GM04504 (cell line): ENCODE data around the gene HBA2.
"Not testable (repeated sequence)": the region's sequence is repeated elsewhere in the genome, so short reads cannot be mapped to it uniquely, and the experiment has no call there.

Experiments used
- DNase-seq: peaks from one replicate; pipeline ENCODE4 v3.0.0-alpha.2; 2012; ENCODE audit warnings: low read depth

Gene HBA2

DNA sequence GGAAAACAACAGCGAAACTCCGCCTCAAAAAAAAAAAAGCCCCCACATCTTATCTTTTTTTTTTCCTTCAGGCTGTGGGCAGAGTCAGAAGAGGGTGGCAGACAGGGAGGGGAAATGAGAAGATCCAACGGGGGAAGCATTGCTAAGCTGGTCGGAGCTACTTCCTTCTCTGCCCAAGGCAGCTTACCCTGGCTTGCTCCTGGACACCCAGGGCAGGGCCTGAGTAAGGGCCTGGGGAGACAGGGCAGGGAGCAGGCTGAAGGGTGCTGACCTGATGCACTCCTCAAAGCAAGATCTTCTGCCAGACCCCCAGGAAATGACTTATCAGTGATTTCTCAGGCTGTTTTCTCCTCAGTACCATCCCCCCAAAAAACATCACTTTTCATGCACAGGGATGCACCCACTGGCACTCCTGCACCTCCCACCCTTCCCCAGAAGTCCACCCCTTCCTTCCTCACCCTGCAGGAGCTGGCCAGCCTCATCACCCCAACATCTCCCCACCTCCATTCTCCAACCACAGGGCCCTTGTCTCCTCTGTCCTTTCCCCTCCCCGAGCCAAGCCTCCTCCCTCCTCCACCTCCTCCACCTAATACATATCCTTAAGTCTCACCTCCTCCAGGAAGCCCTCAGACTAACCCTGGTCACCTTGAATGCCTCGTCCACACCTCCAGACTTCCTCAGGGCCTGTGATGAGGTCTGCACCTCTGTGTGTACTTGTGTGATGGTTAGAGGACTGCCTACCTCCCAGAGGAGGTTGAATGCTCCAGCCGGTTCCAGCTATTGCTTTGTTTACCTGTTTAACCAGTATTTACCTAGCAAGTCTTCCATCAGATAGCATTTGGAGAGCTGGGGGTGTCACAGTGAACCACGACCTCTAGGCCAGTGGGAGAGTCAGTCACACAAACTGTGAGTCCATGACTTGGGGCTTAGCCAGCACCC is 2.6 kb downstream of the HBA2 start:
- DNase-seq = no peak

DNA sequence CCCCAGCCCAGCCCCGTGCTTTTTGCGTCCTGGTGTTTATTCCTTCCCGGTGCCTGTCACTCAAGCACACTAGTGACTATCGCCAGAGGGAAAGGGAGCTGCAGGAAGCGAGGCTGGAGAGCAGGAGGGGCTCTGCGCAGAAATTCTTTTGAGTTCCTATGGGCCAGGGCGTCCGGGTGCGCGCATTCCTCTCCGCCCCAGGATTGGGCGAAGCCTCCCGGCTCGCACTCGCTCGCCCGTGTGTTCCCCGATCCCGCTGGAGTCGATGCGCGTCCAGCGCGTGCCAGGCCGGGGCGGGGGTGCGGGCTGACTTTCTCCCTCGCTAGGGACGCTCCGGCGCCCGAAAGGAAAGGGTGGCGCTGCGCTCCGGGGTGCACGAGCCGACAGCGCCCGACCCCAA is 3.3 kb downstream of the HBA2 start:
- DNase-seq = not testable (repeated sequence)

DNA sequence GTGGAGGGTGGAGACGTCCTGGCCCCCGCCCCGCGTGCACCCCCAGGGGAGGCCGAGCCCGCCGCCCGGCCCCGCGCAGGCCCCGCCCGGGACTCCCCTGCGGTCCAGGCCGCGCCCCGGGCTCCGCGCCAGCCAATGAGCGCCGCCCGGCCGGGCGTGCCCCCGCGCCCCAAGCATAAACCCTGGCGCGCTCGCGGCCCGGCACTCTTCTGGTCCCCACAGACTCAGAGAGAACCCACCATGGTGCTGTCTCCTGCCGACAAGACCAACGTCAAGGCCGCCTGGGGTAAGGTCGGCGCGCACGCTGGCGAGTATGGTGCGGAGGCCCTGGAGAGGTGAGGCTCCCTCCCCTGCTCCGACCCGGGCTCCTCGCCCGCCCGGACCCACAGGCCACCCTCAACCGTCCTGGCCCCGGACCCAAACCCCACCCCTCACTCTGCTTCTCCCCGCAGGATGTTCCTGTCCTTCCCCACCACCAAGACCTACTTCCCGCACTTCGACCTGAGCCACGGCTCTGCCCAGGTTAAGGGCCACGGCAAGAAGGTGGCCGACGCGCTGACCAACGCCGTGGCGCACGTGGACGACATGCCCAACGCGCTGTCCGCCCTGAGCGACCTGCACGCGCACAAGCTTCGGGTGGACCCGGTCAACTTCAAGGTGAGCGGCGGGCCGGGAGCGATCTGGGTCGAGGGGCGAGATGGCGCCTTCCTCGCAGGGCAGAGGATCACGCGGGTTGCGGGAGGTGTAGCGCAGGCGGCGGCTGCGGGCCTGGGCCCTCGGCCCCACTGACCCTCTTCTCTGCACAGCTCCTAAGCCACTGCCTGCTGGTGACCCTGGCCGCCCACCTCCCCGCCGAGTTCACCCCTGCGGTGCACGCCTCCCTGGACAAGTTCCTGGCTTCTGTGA is 4.1 kb downstream of the HBA2 start, which contains the start of gene HBA1:
Gene HBA1 (plus strand): TSS at position 204 of the 906 bp plus-strand sequence. CDS start 37 bp downstream, at position 241.
- DNase-seq = not testable (repeated sequence)

- no peak for DNase-seq
These were observed 4.7 kb downstream of the HBA2 start for GRCh38 chr16:177394-177822.

- DNase-seq = no peak
These were observed 5.4 kb downstream of the HBA2 start for GRCh38 chr16:177981-178667.

DNA sequence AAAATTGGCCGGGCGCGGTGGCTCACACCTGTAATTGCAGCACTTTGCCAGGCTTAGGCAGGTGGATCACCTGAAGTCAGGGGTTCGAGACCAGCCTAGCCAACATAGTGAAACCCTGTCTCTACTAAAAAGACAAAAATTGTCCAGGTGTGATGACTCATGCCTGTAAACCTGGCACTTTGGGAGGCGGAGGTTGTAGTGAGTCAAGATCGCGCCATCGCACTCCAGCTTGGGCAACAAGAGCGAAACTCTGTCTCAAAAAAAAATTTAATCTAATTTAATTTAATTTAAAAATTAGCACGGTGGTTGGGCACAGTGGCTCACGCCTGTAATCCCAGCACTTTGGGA is 6.0 kb downstream of the HBA2 start:
- no peak for DNase-seq

GRCh38 chr16:179211-180092 is 6.8 kb downstream of the HBA2 start:
- no peak for DNase-seq

GRCh38 chr16:180101-180675 is 7.5 kb downstream of the HBA2 start, which contains the start of gene HBQ1:
Gene HBQ1 (plus strand): TSS chr16:180459. CDS start chr16:180487, 28 bp downstream.
- DNase-seq = no peak

GRCh38 chr16:180681-181564 is 8.2 kb downstream of the HBA2 start:
- DNase-seq = peak; percentile 13

- no peak for DNase-seq
These were observed 8.9 kb downstream of the HBA2 start for GRCh38 chr16:181565-182021.

DNA sequence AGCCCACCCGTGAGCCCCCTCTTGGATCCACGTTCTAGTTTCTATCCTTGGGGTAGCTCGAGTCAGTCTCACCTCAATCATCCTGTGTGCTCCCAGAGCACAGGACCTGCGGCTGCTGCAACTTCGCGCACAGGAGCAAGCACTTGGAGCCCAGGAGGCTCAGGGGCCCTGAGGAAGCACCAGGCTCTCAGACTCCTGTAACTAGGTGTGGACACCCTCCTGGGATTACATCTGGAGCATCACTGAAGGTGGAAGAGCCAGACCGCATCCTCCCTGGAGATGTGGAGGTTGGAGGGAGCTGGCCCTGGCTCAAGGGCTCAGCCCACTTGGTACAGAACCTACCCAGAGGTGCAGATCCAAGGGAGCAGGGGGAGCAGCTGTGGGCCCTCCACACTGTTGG is 10.3 kb downstream of the HBA2 start:
- no peak for DNase-seq

DNA sequence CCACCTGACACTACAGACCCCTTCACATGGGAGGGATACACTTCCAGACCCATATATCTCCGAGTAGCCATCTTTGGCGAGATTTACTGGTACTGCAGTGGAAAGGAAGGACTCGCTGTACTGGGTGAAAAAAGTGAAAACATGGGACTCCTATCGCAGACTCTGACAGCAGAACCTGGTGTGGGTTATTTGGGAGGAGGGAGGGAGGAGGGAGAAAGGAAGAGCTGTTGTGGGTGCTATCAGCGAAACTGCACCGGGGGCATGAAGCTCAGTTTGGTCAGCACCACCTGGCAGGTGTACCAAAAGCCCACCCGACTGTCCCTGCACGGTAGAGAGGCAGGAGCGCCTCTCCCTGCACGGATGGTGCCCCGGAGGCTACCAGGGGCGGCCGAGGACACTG is 12.5 kb downstream of the HBA2 start:
- no peak for DNase-seq

DNA sequence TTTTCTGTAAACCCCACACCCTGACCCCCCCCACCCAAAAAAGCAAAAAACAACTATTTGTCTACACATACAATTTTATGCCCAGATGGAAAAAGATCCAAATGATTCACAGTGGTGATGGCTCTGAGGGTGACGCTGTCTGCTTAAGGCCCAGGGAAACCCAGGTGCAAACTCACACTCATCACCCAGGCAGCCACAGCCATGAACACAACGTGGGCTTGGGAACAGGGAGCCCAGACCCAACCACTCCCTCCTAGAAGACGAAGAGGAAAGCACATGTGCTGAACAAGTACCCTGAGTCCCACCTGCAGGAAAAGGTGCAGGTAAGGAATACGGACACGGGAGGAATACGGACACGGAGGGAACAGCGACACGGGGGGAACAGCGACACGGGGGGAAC is 13.0 kb downstream of the HBA2 start:
- no peak for DNase-seq

DNA sequence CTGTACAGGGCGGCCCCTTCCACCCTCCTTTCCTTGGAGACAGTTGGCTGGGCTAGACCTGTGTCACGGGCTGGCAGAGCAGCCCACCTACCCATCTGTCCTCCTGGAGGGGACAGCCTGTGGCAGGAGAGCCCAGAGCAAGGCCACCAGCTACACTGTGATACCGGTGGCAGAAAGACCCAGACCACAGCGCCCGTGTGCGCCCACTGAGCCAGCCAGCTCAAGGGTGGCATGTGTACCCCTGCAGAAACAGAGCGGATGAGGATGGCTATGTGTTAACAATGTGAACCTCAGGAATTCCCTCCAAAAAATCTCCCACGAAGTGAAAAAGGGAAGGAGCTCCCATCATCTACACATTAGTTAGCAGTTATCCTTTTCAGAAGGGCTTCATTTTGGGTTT is 14.7 kb downstream of the HBA2 start:
- DNase-seq = no peak

- DNase-seq = no peak
These were observed 16.0 kb downstream of the HBA2 start for GRCh38 chr16:188674-189073.

GRCh38 chr16:189604-190186 is 17.0 kb downstream of the HBA2 start:
- no peak for DNase-seq

DNA sequence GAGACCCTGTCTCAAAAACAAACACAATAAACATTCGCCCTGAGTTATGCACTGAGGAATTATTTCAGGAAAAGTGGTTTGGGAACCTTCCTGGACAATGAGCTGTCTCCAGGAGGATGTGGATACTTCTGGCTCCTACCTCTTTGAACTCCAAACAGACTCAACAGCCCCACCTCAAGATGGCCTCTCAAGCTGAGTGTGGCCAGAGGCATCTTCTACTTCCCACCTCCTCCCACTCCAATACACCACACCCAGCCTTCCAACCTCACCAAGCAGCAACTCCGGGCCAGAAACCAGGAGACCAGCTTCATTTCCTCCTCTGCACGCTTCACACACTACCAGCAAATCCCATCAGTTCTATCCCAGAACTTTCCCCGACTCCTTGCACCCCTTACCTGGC is 19.2 kb downstream of the HBA2 start:
- no peak for DNase-seq

DNA sequence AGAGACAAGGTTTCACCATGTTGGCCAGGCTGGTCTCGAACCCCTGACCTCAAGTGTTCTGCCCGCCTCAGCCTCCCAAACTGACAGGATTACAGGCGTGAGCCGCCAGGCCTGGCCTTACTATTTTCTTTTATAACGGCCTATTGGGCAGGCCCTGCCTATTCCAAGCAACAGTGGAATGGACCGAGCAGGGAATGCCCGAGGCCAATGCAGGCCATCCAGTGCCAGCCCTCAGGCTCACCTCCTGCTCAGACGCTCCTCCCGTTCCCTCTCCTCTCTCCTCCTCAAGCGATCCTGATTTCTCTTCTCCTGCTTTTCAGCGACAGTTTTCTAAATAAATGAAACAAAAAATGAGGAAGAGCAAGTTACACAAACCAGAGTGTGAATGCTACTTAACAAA is 20.0 kb downstream of the HBA2 start:
- DNase-seq = no peak

- no peak for DNase-seq
These were observed 20.8 kb downstream of the HBA2 start for GRCh38 chr16:193441-193840.
